Activated CD8-positive, alpha-beta memory T cell treated with anti-CD3 and anti-CD28 coated beads, Interleukin-2, amount 50 U/mL, for 1 hour (primary cell): ENCODE data around the gene LIMA1.
"Not testable (repeated sequence)": the region's sequence is repeated elsewhere in the genome, so short reads cannot be mapped to it uniquely, and the experiment has no call there.

Experiments
- DNase-seq: peaks from one replicate; pipeline ENCODE4 v3.0.0-alpha.2; 2020; ENCODE audit errors: extremely low read depth

Gene LIMA1

GRCh38 chr12:50186681-50187080 is 96.6 kb downstream of the LIMA1 start:
- no peak for DNase-seq

GRCh38 chr12:50185970-50186663 is 97.2 kb downstream of the LIMA1 start:
- no peak for DNase-seq

- DNase-seq, result no peak
Observed at GRCh38 chr12:50185301-50185895, 97.9 kb downstream of the LIMA1 start.

- no peak for DNase-seq
Observed at GRCh38 chr12:50184261-50184660, 99.1 kb downstream of the LIMA1 start.

- no peak for DNase-seq
Observed at GRCh38 chr12:50182461-50182860, 100.9 kb downstream of the LIMA1 start.

GRCh38 chr12:50181691-50182090 is 101.6 kb downstream of the LIMA1 start:
- no peak for DNase-seq

GRCh38 chr12:50175716-50176026 is 107.6 kb downstream of the LIMA1 start:
- no peak for DNase-seq

- no peak for DNase-seq
Observed at GRCh38 chr12:50174971-50175715, 108.2 kb downstream of the LIMA1 start.

GRCh38 chr12:50167049-50167828 is 116.1 kb downstream of the LIMA1 start, which contains the start of gene CERS5:
Gene CERS5, minus strand, starts transcription at chr12:50167369. Its CDS starts 72 bp downstream, at chr12:50167297.
- DNase-seq, result peak; percentile 88

- no peak for DNase-seq
Observed at GRCh38 chr12:50166799-50167048, 116.6 kb downstream of the LIMA1 start.

- DNase-seq, result no peak
Observed at GRCh38 chr12:50164963-50165362, 118.4 kb downstream of the LIMA1 start.

GRCh38 chr12:50162230-50162629 is 121.1 kb downstream of the LIMA1 start:
- no peak for DNase-seq

GRCh38 chr12:50160643-50161042 is 122.7 kb downstream of the LIMA1 start:
- DNase-seq, result no peak

- no peak for DNase-seq
Observed at GRCh38 chr12:50157259-50157658, 126.1 kb downstream of the LIMA1 start.

- DNase-seq, result no peak
Observed at GRCh38 chr12:50156641-50157040, 126.7 kb downstream of the LIMA1 start.

- not testable (repeated sequence) for DNase-seq
Observed at GRCh38 chr12:50154947-50155346, 128.4 kb downstream of the LIMA1 start.

GRCh38 chr12:50151047-50151687 is 132.2 kb downstream of the LIMA1 start:
- no peak for DNase-seq

GRCh38 chr12:50149311-50149710 is 134.0 kb downstream of the LIMA1 start:
- no peak for DNase-seq

GRCh38 chr12:50148011-50148410 is 135.3 kb downstream of the LIMA1 start:
- DNase-seq, result not testable (repeated sequence)

- no peak for DNase-seq
Observed at GRCh38 chr12:50147281-50147680, 136.0 kb downstream of the LIMA1 start.

- no peak for DNase-seq
Observed at GRCh38 chr12:50145439-50145838, 137.9 kb downstream of the LIMA1 start.

GRCh38 chr12:50142993-50143392 is 140.3 kb downstream of the LIMA1 start:
- no peak for DNase-seq
